ENCODE measurements around the gene DCUN1D2. TPM values are rescaled to one million over a fixed set of nuclear protein-coding genes. Genes with fewer than 3 reads are reported as not detected.

The DCUN1D2 gene
- total RNA-seq, 4 donors from 2014 or later, result 8.7 to 51.7 (median 18.3) TPM

DNA sequence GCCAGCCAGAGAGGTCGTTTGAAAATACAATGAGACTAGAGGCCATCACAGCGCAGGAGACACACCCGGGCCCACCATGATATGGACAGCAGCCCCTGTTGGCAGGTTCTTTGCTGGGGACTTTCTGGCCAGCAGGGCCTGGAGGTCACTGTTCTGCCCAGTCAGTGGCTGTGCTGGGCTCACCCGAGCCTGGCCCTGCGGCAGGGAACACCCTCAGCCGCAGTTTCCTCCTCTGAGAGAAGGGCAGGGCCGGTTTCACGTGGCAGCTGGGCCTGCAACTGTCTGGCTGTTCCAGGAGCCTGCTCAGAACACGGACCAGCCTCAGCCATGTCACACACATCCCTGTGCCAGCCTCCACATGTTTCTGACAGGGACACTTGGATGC lies 76.6 kb downstream of the DCUN1D2 start:
- Histone ChIP-seq H3K9me3 (no peaks in the 10 kb centered on the region), H3K4me3 (no peak overlapping the region), H3K27ac (peak overlapping the region; percentile 49), H3K27me3 (peaks cover 13% of the 10 kb centered on the region), H3K36me3 (no peaks in the 10 kb centered on the region), H3K4me1 (peaks cover 24% of the 10 kb centered on the region)
- 67% methylated on average over 3 of the region's 9 CpGs for WGBS
- no peak for DNase-seq (ENCODE audit: low spot score in 2 of 2)
- TF ChIP-seq POLR2A (IDR thresholded peaks at IDR 0.05) (no peak), EP300 (IDR thresholded peaks at IDR 0.05) (no peak), POLR2AphosphoS5 (IDR thresholded peaks at IDR 0.05) (no peak)
- TF ChIP-seq, protein P1, sequence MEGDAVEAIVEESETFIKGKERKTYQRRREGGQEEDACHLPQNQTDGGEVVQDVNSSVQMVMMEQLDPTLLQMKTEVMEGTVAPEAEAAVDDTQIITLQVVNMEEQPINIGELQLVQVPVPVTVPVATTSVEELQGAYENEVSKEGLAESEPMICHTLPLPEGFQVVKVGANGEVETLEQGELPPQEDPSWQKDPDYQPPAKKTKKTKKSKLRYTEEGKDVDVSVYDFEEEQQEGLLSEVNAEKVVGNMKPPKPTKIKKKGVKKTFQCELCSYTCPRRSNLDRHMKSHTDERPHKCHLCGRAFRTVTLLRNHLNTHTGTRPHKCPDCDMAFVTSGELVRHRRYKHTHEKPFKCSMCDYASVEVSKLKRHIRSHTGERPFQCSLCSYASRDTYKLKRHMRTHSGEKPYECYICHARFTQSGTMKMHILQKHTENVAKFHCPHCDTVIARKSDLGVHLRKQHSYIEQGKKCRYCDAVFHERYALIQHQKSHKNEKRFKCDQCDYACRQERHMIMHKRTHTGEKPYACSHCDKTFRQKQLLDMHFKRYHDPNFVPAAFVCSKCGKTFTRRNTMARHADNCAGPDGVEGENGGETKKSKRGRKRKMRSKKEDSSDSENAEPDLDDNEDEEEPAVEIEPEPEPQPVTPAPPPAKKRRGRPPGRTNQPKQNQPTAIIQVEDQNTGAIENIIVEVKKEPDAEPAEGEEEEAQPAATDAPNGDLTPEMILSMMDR (IDR thresholded peaks at IDR 0.05), result no peak

- 95% methylated on average over 18 of the region's 32 CpGs for WGBS
- H3K27ac ChIP-seq, result no peak overlapping the region
These were observed 77.2 kb downstream of the DCUN1D2 start for GRCh38 chr13:113413178-113413897.

DNA sequence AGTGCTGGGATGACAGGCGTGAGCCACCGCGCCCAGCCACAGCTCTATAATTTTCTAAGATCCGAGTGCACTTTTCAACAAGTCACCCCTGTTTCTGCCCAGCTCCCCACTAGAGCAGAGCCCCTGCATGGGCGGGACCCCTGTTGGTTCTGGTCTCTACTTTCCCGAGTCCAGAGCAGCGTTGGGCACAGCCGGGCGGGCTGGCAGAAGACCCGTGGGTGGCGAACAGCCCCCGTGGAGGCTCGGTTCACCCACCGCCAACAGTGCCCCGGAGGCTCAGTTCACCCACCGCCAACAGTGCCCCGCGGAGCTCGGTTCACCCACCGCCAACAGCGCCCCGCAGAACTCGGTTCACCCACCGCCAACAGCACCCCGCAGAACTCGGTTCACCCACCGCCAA lies 78.1 kb downstream of the DCUN1D2 start:
- TF ChIP-seq, protein P1 (IDR thresholded peaks at IDR 0.05), result no peak
- peaks cover 16% of the 10 kb centered on the region for H3K27me3 ChIP-seq
- H3K4me3 ChIP-seq, result no peak overlapping the region
- H3K4me1 ChIP-seq, result peaks cover 24% of the 10 kb centered on the region
- 94% methylated on average over 25 of the region's 27 CpGs for WGBS
- H3K36me3 ChIP-seq, result no peaks in the 10 kb centered on the region
- DNase-seq (ENCODE audit: low spot score in 2 of 2), result no peak
- H3K9me3 ChIP-seq, result no peaks in the 10 kb centered on the region
- H3K27ac ChIP-seq, result no peak overlapping the region

More at GRCh38 chr13:113413178-113413897, 77.2 kb downstream of the DCUN1D2 start:
- H3K36me3 ChIP-seq, result no peaks in the 10 kb centered on the region
- no peak for TF ChIP-seq POLR2A (IDR thresholded peaks at IDR 0.05)
- TF ChIP-seq POLR2AphosphoS5 (IDR thresholded peaks at IDR 0.05), result no peak
- TF ChIP-seq, protein P1 (IDR thresholded peaks at IDR 0.05), result no peak
- TF ChIP-seq EP300 (IDR thresholded peaks at IDR 0.05), result no peak
- no peaks in the 10 kb centered on the region for H3K9me3 ChIP-seq
- no peak for DNase-seq (ENCODE audit: low spot score in 2 of 2)
- peaks cover 24% of the 10 kb centered on the region for H3K4me1 ChIP-seq
- H3K27me3 ChIP-seq, result peaks cover 13% of the 10 kb centered on the region
- no peak overlapping the region for H3K4me3 ChIP-seq

DNA sequence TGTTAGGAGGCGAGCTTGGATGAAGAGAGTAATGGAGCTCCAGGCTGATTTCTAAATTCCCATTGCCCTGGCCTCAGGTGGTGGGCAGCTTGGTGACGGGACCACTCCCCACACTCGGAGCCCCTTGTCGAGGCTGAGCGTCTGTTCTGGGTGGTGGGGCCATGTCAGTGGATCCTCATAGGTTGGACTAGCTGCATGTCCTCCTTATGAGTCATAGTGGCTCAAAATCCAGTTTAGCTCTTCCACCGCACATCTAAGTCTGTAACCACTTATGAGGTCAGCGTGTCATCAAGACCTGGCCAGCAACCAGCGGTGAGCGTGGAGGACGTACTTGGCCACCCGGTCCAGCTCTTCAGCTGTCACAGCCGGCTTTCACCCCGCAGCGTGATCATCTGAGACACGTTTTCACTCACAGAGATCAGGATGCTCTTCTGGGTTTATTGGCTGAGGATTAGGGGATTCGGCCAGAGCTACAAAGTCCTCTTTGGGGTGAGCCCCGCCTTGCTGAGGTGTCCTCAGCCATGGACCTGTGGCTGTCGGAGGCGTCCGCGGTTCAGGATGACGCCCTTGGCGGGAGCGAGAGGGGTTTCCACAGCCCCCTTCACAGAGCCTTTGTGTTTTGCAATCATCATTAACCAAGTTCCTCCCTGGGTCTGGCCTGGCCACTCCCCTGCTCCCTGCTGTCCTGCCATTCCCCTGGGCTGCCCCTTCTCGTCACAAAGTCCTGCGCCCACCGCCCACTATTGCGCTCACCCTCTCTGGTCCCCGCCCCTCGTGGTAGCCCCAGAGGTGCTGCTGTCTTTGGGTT lies 79.1 kb downstream of the DCUN1D2 start:
- TF ChIP-seq, protein P1 (IDR thresholded peaks at IDR 0.05), result no peak
- no peak for TF ChIP-seq POLR2A (IDR thresholded peaks at IDR 0.05)
- TF ChIP-seq EP300 (IDR thresholded peaks at IDR 0.05), result no peak
- TF ChIP-seq POLR2AphosphoS5 (IDR thresholded peaks at IDR 0.05), result no peak
- DNase-seq (ENCODE audit: low spot score in 2 of 2), result peak in 1 of 2 donors; percentile 83
- 69% methylated on average over 28 of the region's 30 CpGs for WGBS
- no peaks in the 10 kb centered on the region for H3K36me3 ChIP-seq
- H3K4me3 ChIP-seq, result peak overlapping the region; percentile 16
- H3K27ac ChIP-seq, result peak overlapping the region; percentile 91
- peaks cover 24% of the 10 kb centered on the region for H3K4me1 ChIP-seq
- no peaks in the 10 kb centered on the region for H3K9me3 ChIP-seq
- H3K27me3 ChIP-seq, result peaks cover 22% of the 10 kb centered on the region
